Skeletal muscle satellite cell (primary cell): ENCODE data around the gene PCYT2.
"Not testable (repeated sequence)": the region's sequence is repeated elsewhere in the genome, so short reads cannot be mapped to it uniquely, and the experiment has no call there.

Source experiments
- H3K27me3 ChIP-seq: 2 replicates; pipeline ENCODE4 v1.7.0; 2013; ENCODE audit warnings: low read length; ENCODE audit not compliant: control insufficient read depth, insufficient read depth
- H3K36me3 ChIP-seq: 2 replicates; pipeline ENCODE4 v1.7.0; 2013; ENCODE audit warnings: mild to moderate bottlenecking, control low read depth, low read length; ENCODE audit not compliant: insufficient read depth
- H3K4me1 ChIP-seq: 2 replicates; pipeline ENCODE4 v1.7.0; 2013; ENCODE audit warnings: low read length; ENCODE audit not compliant: control insufficient read depth, insufficient read depth
- H3K4me2 ChIP-seq: 2 replicates; pipeline ENCODE4 v1.7.0; 2013; ENCODE audit warnings: mild to moderate bottlenecking, low read length
- H3K4me3 ChIP-seq: 2 replicates; pipeline ENCODE4 v1.7.0; 2013; ENCODE audit warnings: low read length
- H3K9ac ChIP-seq: 2 replicates; pipeline ENCODE4 v1.7.0; 2013; ENCODE audit warnings: mild to moderate bottlenecking, low read depth, low read length, moderate library complexity
- H3K9me3 ChIP-seq: replicated peaks from 2 replicates; pipeline ENCODE4 v1.7.0; 2013; ENCODE audit warnings: mild to moderate bottlenecking, control low read depth, low read length

The PCYT2 gene

DNA sequence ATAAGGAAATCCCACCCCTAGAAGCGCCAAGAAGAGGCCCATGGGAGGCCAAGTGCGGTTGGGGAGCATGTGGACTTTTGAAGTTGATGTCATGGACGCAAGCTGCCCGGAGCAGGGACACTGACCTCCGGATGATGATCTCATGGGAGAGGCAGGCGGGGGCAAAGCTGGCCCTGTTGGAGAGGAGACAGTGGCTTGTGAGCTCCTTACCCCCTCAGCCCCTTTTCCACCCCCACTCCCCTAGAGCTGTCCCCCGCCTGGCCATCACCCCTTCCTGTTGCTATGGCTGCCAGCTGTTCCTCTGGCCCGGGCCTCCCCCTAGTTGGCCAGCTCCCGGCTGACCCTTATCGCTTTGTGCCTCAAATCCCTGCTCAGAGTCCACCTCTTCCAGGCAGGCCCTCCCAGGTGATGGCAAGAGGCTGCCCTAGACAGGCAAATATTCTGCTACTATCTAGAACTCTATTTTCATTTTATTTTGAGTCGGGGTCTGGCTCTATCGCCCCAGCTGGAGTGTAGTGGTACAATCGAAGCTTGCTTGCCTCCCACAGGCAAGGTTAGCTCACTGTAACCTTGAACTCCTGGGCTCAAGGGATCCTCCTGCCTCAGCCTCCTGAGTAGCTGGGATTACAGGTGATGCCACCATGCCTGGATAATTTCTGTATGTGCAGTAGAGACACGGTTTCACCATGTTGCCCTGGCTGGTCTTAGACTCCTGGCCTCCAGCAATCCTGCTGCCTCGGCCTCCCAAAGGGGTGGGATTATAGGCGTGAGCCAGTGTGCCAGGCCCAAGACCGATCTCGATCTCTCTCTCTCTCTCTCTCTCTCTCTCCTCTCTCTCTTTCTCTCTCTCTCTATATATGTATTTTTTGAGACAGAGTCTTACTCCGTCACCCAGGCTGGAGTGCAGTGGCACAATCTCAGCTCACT, 43.2 kb upstream of the PCYT2 start:
- no peaks in the 10 kb centered on the region for H3K4me1 ChIP-seq
- H3K36me3 ChIP-seq, result no peaks in the 10 kb centered on the region
- no peaks in the 10 kb centered on the region for H3K9me3 ChIP-seq
- no peak overlapping the region for H3K4me3 ChIP-seq
- H3K9ac ChIP-seq, result no peak overlapping the region
- H3K4me2 ChIP-seq, result no peak overlapping the region
- H3K27me3 ChIP-seq, result peaks cover 20% of the 10 kb centered on the region

DNA sequence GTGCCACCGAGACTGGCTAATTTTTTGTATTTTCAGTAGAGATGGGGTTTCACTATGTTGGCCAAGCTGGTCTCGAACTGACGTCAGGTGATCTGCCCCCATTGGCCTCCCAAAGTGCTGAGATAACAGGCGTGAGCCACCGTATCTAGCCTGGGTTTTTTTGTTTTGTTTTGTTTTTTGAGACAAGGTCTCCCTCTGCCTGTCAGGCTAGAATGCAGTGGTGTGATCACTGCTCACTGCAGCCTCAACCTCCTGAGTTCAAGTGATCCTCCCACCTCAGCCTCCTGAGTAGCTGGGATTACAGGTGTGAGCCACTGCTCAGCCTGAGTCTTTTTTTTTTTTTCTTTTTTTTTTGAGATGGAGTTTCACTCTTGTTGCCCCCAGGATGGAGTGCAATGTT, 42.2 kb upstream of the PCYT2 start:
- peaks cover 13% of the 10 kb centered on the region for H3K27me3 ChIP-seq
- H3K9ac ChIP-seq, result not testable (repeated sequence)

DNA sequence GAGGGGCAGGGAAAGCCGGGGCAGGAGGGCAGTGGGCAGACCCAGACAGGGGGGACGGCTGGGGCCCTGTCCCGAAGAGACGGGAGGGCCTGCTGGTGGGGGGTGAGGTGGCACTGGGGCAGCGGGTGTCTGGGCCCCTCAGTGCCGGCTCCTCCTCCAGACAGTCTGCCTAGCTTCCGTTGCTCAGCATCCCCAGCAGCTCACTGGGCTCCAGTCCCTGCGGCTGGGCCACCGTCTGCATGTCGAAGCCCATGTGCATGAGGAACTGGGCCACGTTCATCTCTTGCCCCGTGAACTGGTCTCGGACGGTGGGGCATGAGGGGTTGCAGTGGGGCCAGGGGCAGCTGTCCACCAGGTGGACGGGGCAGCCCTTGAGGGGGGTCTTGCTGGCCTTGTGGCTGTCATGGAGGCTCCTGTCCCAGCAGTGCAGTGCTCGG, 41.6 kb upstream of the PCYT2 start:
- Histone ChIP-seq H3K4me2 (no peak overlapping the region), H3K4me1 (no peaks in the 10 kb centered on the region), H3K9me3 (no peaks in the 10 kb centered on the region), H3K36me3 (no peaks in the 10 kb centered on the region), H3K4me3 (no peak overlapping the region), H3K9ac (no peak overlapping the region), H3K27me3 (peaks cover 7% of the 10 kb centered on the region)

More for the DNA sequence above, 42.2 kb upstream of the PCYT2 start:
- H3K4me2 ChIP-seq, H3K36me3 ChIP-seq, H3K4me1 ChIP-seq, H3K4me3 ChIP-seq, H3K9me3 ChIP-seq: not testable (repeated sequence)

DNA sequence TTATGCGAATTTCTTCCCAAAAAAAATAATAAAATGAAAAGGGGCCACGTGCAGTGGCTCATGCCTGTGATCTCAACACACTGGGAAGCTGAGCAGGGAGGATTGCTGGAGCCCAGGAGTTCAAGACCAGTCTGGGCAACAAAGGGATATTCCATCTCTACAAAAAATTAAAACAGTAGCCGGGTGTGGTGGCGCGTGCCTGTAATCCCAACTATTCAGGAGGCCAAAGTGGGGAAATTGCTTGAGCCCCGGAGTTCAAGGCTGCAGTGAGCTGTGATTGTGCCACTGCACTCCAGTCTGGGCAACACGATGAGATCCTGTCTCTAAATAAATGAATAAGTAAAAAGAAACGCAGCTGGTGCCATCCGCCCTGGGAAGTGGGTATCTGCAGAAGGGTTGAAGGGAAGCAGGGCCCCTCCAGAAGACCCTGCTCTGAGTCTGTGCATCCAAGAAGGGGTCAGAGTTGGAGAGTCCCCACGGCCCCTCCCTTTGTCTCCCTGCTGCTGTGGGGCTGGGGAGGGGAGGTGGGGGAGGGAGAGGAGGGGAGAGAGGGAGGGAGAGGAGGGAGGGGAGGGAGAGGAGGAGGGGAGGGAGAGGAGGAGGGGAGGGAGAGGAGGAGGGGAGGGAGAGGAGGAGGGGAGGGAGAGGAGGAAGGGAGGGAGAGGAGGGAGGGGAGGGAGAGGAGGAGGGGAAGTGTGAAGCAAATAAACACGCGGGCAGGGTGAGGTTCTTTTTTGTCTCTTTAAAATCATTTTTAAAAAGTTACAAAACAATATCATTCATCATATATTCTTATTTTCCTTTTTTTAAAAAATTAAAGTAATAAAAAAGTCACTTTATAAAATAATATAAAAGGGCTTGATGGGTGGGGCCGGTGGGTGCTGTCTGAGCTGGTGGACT, 40.8 kb upstream of the PCYT2 start:
- Histone ChIP-seq H3K9ac (no peak overlapping the region), H3K36me3 (no peaks in the 10 kb centered on the region), H3K4me1 (no peaks in the 10 kb centered on the region), H3K4me2 (no peak overlapping the region), H3K4me3 (no peak overlapping the region), H3K27me3 (peaks cover 7% of the 10 kb centered on the region), H3K9me3 (no peaks in the 10 kb centered on the region)

DNA sequence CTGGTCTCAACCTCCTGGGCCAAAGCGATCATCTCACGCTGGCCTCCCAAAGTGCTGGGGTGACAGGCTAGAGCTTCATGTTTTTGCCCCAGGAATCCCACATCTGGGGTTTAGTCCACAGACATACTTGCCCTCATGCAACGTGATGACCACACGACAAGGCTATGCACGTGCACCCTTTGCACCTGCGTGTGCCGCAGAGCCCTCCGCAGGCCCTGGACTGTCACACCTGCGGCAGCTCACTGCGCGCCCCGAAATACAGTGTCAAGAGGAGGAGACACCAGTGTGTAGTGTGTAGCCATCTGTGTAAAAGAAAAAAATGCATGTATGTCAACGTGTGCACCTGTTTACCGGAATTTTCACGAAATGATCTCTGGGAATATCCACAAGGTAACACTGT, 39.3 kb upstream of the PCYT2 start:
- H3K27me3 ChIP-seq, result peaks cover 6% of the 10 kb centered on the region
- H3K36me3 ChIP-seq, result no peaks in the 10 kb centered on the region
- H3K9me3 ChIP-seq, result no peaks in the 10 kb centered on the region
- no peaks in the 10 kb centered on the region for H3K4me1 ChIP-seq
- H3K4me3 ChIP-seq, result no peak overlapping the region
- H3K9ac ChIP-seq, result no peak overlapping the region
- H3K4me2 ChIP-seq, result no peak overlapping the region

DNA sequence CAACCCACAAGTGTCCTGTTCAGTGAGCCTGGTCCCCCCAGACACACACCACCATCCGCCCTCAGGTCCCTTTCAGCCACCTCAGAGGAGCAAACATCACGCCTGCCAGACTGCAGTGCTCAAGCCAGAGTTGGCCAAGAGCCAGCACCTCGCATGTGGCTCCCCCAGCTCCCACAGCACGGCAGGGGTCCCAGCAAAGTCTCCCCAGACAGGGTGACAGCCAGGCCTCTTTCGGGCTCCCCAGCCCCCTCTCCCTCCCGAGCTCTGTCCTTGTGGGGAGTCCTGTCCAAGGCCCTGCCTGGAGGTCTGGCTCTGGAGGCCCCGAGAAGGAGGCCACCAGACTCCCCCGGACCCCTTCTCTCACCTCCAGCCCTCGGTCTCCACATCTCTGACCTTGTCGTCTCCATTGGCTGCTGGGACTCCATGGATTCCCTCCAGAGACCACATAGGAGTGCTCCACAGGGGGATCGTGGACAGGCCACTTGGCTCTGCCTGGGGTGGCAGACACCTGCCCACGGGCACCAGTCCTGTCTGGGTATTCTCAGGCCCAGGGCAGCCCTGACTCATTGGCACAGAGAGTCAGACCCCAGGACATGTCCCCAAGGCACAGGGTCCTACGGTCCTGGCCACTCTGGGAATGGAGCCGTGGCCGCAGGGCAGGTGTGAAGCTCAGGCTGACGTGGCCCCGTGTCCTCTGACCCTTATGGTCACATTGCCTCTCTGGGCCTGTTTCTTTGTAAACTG, 37.6 kb upstream of the PCYT2 start:
- H3K9ac ChIP-seq, result no peak overlapping the region
- H3K4me2 ChIP-seq, result no peak overlapping the region
- H3K27me3 ChIP-seq, result peaks cover 10% of the 10 kb centered on the region
- no peaks in the 10 kb centered on the region for H3K36me3 ChIP-seq
- no peaks in the 10 kb centered on the region for H3K9me3 ChIP-seq
- H3K4me1 ChIP-seq, result no peaks in the 10 kb centered on the region
- no peak overlapping the region for H3K4me3 ChIP-seq

DNA sequence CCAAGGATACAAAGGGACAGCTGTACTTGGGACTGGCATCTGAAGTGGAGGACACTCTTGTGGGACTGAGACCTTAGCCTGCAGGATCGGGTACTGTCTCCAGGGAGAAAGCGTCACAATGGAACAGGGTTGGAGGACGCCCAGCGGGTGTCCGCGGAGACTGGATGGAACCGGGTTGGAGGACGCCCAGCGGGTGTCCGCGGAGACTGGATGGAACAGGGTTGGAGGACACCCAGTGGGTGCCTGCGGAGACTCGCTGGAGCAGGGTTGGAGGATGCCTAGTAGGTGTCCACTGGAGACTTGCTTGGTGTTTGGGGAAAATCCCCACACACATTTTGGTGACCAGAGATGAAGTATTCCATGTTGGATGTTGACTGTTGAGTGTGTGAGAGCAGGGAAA, 36.0 kb upstream of the PCYT2 start, which contains the start of gene MYADML2:
MYADML2 (minus strand) TSS at position 45 of the 400 bp plus-strand sequence. CDS start 5,492 bp downstream, outside the sequence.
- no peaks in the 10 kb centered on the region for H3K36me3 ChIP-seq
- H3K4me2 ChIP-seq, result no peak within 1 kb of the TSS
- H3K9me3 ChIP-seq, result no peaks in the 10 kb centered on the region
- H3K4me1 ChIP-seq, result no peaks in the 10 kb centered on the region
- H3K4me3 ChIP-seq, result no peak within 1 kb of the TSS
- H3K27me3 ChIP-seq, result peaks cover 12% of the 10 kb centered on the region
- H3K9ac ChIP-seq, result no peak within 1 kb of the TSS

DNA sequence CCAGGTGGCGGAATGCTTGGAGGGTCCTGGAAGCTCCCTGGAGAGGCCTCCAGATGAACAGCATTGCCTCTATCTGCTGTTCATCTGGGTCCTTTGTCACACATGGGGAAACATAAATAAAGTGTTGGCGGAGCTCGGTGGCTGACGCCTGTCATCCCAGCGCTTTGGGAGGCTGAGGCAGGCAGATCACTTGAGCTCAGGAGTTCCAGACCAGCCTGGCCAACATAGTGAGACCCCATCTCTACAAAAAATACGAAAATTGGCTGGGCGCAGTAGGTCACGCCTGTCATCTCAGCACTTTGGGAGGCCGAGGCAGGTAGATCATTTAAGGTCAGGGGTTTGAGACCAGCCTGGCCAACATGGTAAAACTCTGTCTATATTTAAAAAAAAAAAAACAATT, 33.7 kb upstream of the PCYT2 start:
- H3K9me3 ChIP-seq, result no peaks in the 10 kb centered on the region
- no peaks in the 10 kb centered on the region for H3K36me3 ChIP-seq
- no peak overlapping the region for H3K9ac ChIP-seq
- H3K4me3 ChIP-seq, result no peak overlapping the region
- H3K4me2 ChIP-seq, result no peak overlapping the region
- peaks cover 5% of the 10 kb centered on the region for H3K4me1 ChIP-seq
- H3K27me3 ChIP-seq, result peaks cover 31% of the 10 kb centered on the region

DNA sequence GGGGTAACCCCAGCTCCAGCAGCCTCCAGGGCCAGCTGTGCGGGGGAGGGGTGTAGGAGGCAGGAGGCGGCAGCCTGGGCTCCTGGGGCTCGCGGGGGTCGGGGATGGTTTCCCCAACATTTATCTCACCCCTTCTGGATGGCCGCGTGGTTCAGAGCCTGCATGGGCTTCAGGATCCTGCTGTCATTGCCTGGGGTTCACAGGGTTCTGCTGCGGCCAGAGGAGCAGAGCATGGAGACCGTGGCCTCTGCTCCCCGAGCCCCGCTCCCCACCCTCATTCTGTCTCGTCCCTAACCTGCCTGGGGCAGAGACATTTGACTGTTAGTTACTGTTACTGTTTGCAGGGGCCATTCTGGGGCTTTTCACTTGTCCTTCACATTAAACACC, 31.0 kb upstream of the PCYT2 start:
- Histone ChIP-seq H3K9me3 (no peaks in the 10 kb centered on the region), H3K4me2 (no peak overlapping the region), H3K4me1 (peaks cover 13% of the 10 kb centered on the region), H3K36me3 (no peaks in the 10 kb centered on the region), H3K9ac (no peak overlapping the region), H3K27me3 (peaks cover 34% of the 10 kb centered on the region), H3K4me3 (no peak overlapping the region)

DNA sequence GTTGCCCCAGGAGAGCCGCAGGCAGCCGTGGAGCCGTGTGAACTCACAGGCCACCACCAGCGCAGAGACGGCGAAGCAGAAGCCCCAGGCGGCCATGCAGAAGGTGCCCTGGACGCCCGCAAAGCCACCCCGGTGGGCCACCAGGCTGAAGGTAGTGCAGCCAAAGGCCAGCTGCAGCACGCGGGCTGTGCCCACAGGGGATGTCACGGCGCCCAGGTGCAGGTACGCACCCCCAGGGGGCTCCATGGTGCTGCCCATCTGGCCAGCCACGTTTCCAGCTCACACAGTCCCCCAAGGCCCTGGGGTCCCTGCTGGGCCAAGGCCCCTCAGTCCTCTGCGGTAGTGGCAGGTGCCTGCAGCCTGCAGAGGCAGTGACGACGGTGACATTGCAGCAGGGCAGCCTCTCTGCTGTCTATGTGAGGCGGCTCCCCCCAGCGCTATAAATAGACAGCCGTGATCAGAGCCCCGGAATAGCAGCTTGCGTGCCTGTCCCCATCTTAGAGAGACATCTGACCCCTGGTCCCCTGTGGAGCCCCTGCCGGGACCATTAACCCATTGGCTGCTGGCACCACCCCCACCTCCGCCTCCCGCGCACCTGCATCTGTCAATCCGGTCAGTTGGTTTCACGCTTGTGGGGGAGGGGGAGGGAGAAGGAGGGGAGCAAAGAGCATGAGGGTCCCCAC, 30.4 kb upstream of the PCYT2 start:
- Histone ChIP-seq H3K27me3 (peaks cover 31% of the 10 kb centered on the region), H3K36me3 (no peaks in the 10 kb centered on the region), H3K4me1 (peaks cover 16% of the 10 kb centered on the region), H3K4me3 (no peak overlapping the region), H3K9ac (no peak overlapping the region), H3K9me3 (no peaks in the 10 kb centered on the region), H3K4me2 (no peak overlapping the region)
